Neuronal stem cell (in vitro differentiated cells): ENCODE data around the gene CACNA1I.

Experiments
- DNase-seq: peaks from one replicate; pipeline ENCODE4 v3.0.0-alpha.2; 2013; ENCODE audit warnings: low spot score
- H2AFZ ChIP-seq: one replicate; pipeline ENCODE4 v1.6.1; 2013; ENCODE audit warnings: mild to moderate bottlenecking, low read length, inconsistent platforms
- H2AK5ac ChIP-seq: 2 replicates; pipeline ENCODE4 v1.6.1; 2013; ENCODE audit warnings: low read depth, mild to moderate bottlenecking, inconsistent platforms, low read length, moderate library complexity, mixed read lengths
- H2BK120ac ChIP-seq: 2 replicates; pipeline ENCODE4 v1.6.1; 2013; ENCODE audit warnings: low read depth, mild to moderate bottlenecking, inconsistent platforms, low read length, moderate library complexity, mixed read lengths
- H2BK12ac ChIP-seq: one replicate; pipeline ENCODE4 v1.6.1; 2013; ENCODE audit warnings: low read length, inconsistent platforms
- H2BK15ac ChIP-seq: 2 replicates; pipeline ENCODE4 v1.6.1; 2013; ENCODE audit warnings: mild to moderate bottlenecking, low read length, inconsistent platforms, mixed read lengths
- H2BK5ac ChIP-seq: one replicate; pipeline ENCODE4 v1.6.1; 2013; ENCODE audit warnings: inconsistent platforms, mild to moderate bottlenecking, low read length, moderate library complexity
- H3K14ac ChIP-seq: one replicate; pipeline ENCODE4 v1.6.1; 2013; ENCODE audit warnings: low read length, inconsistent platforms
- H3K18ac ChIP-seq: 2 replicates; pipeline ENCODE4 v1.6.1; 2013; ENCODE audit warnings: low read length, inconsistent platforms
- H3K23ac ChIP-seq: 2 replicates; pipeline ENCODE4 v1.6.1; 2013; ENCODE audit warnings: low read depth, mild to moderate bottlenecking, mixed read lengths, low read length, inconsistent platforms; ENCODE audit not compliant: poor library complexity
- H3K27ac ChIP-seq: replicated peaks from 3 replicates; pipeline ENCODE4 v1.5.1; 2013; ENCODE audit warnings: low read length, inconsistent platforms
- H3K27me3 ChIP-seq, 3 experiments: 2 replicates each; pipeline ENCODE4 v1.6.1; 2013; ENCODE audit warnings: low read length in 3 of 3, mild to moderate bottlenecking in 2 of 3, inconsistent platforms in 1 of 3, low read depth in 1 of 3, mixed read lengths in 1 of 3, moderate library complexity in 1 of 3; ENCODE audit not compliant: control insufficient read depth in 3 of 3, insufficient read depth in 3 of 3
- H3K36me3 ChIP-seq, 2 donors: replicated peaks in 1 of 2; 2 replicates each; pipeline ENCODE4 v1.6.1; 2013; ENCODE audit warnings: low read length in 2 of 2; ENCODE audit not compliant: control insufficient read depth in 2 of 2, insufficient read depth in 2 of 2
- H3K4ac ChIP-seq: 2 replicates; pipeline ENCODE4 v1.6.1; 2013; ENCODE audit warnings: inconsistent platforms, mild to moderate bottlenecking, low read length, moderate library complexity
- H3K4me1 ChIP-seq, 2 donors: 1 replicate in 1 of 2; 2 replicates in 1 of 2; pipeline ENCODE4 v1.6.1; 2013; ENCODE audit warnings: low read length in 2 of 2, low read depth in 1 of 2; ENCODE audit not compliant: control insufficient read depth in 2 of 2, insufficient read depth in 1 of 2
- H3K4me2 ChIP-seq: one replicate; pipeline ENCODE4 v1.6.1; 2013; ENCODE audit warnings: mild to moderate bottlenecking, low read length, inconsistent platforms; ENCODE audit not compliant: insufficient read depth, poor library complexity, severe bottlenecking
- H3K4me3 ChIP-seq, 2 donors: 2 replicates each; pipeline ENCODE4 v1.5.1; 2013; ENCODE audit warnings: low read length in 2 of 2, mild to moderate bottlenecking in 2 of 2, inconsistent platforms in 1 of 2, moderate library complexity in 1 of 2
- H3K79me1 ChIP-seq: one replicate; pipeline ENCODE4 v1.6.1; 2013; ENCODE audit warnings: low read depth, mild to moderate bottlenecking, inconsistent platforms, low read length, moderate library complexity
- H3K9ac ChIP-seq: one replicate; pipeline ENCODE4 v1.6.1; 2013; ENCODE audit warnings: mild to moderate bottlenecking, low read depth, low read length, inconsistent platforms; ENCODE audit not compliant: poor library complexity
- H3K9me3 ChIP-seq, 2 donors: replicated peaks in 1 of 2; 2 replicates each; pipeline versions ENCODE3 to v1.6.1; 2013; ENCODE audit warnings: low read length in 2 of 2, mild to moderate bottlenecking in 2 of 2, inconsistent platforms in 1 of 2, low read depth in 1 of 2, mixed read lengths in 1 of 2, moderate library complexity in 1 of 2; ENCODE audit not compliant: control insufficient read depth in 2 of 2, insufficient read depth in 1 of 2
- H4K8ac ChIP-seq: one replicate; pipeline ENCODE4 v1.6.1; 2013; ENCODE audit warnings: low read depth, mild to moderate bottlenecking, inconsistent platforms, low read length, moderate library complexity
- H4K91ac ChIP-seq: one replicate; pipeline ENCODE4 v1.6.1; 2013; ENCODE audit warnings: low read length, low read depth, mild to moderate bottlenecking, inconsistent platforms; ENCODE audit not compliant: poor library complexity
- WGBS, 2 donors: extraction: QIAGEN DNeasy Blood & Tissue Kit; methylation state at CpG; one replicate each; pipeline ENCODE4 v1.1.7; 2013; ENCODE audit warnings: missing lambda C conversion rate in 2 of 2, mixed read lengths in 1 of 2; ENCODE audit not compliant: insufficient read length in 2 of 2, insufficient replicate concordance in 1 of 2; ENCODE audit errors: extremely low coverage in 2 of 2; 5-methylcytosine and 5-hydroxymethylcytosine counted together

Gene CACNA1I

GRCh38 chr22:39713799-39714290 is 143.3 kb downstream of the CACNA1I start:
- Histone ChIP-seq H3K79me1 (no peaks in the 10 kb centered on the region), H4K91ac (no peak overlapping the region), H2BK12ac (no peak overlapping the region), H2BK15ac (peak overlapping the region; percentile 82), H2BK120ac (no peak overlapping the region), H3K23ac (no peak overlapping the region), H3K27me3 (peaks cover 0 to 12% (median 0%) of the 10 kb centered on the region in 3 experiments), H3K9me3 (no peaks in the 10 kb centered on the region), H3K4me1 (peaks cover 3 to 24% of the 10 kb centered on the region in 2 donors), H3K4me3 (no peak overlapping the region), H3K14ac (no peak overlapping the region), H2AFZ (no peak overlapping the region), H3K36me3 (no peaks in the 10 kb centered on the region), H3K9ac (peak overlapping the region; percentile 7), H4K8ac (no peak overlapping the region), H3K27ac (no peak overlapping the region), H3K4me2 (no peak overlapping the region), H3K18ac (peak overlapping the region; percentile 55), H2AK5ac (peak overlapping the region; percentile 53), H2BK5ac (no peak overlapping the region), H3K4ac (no peak overlapping the region)
- WGBS, 2 donors: no CpG with 5 or more reads among the region's 10 CpGs
- no peak for DNase-seq

GRCh38 chr22:39714321-39714720 is 143.8 kb downstream of the CACNA1I start:
- Histone ChIP-seq H3K23ac (peak overlapping the region; percentile 4), H3K4me2 (no peak overlapping the region), H3K4me3 (no peak overlapping the region), H3K36me3 (no peaks in the 10 kb centered on the region), H3K9ac (peak overlapping the region; percentile 7), H3K14ac (no peak overlapping the region), H2AFZ (no peak overlapping the region), H2BK120ac (no peak overlapping the region), H3K18ac (peak overlapping the region; percentile 41), H2AK5ac (peak overlapping the region; percentile 53), H3K27me3 (peaks cover 0 to 10% (median 0%) of the 10 kb centered on the region in 3 experiments), H2BK12ac (no peak overlapping the region), H4K91ac (no peak overlapping the region), H2BK15ac (no peak overlapping the region), H3K27ac (no peak overlapping the region), H2BK5ac (no peak overlapping the region), H3K79me1 (no peaks in the 10 kb centered on the region), H3K4ac (no peak overlapping the region), H3K9me3 (no peaks in the 10 kb centered on the region), H3K4me1 (peaks cover 3 to 24% of the 10 kb centered on the region in 2 donors), H4K8ac (no peak overlapping the region)
- no CpG with 5 or more reads among the region's 8 CpGs for WGBS, 2 donors
- no peak for DNase-seq

- WGBS, 2 donors: no CpG with 5 or more reads among the region's 25 CpGs
- no peak overlapping the region for H3K9ac ChIP-seq
- H3K79me1 ChIP-seq: no peaks in the 10 kb centered on the region
- H4K91ac ChIP-seq: no peak overlapping the region
- H2BK12ac ChIP-seq: no peak overlapping the region
- peak overlapping the region; percentile 50 for H3K14ac ChIP-seq
- no peak overlapping the region for H3K4ac ChIP-seq
- H2AFZ ChIP-seq: no peak overlapping the region
- H3K9me3 ChIP-seq: no peaks in the 10 kb centered on the region
- H2BK15ac ChIP-seq: no peak overlapping the region
- H4K8ac ChIP-seq: no peak overlapping the region
- no peak overlapping the region for H3K4me3 ChIP-seq
- no peak overlapping the region for H3K4me2 ChIP-seq
- peaks cover 0 to 6% (median 0%) of the 10 kb centered on the region in 3 experiments for H3K27me3 ChIP-seq
- H3K36me3 ChIP-seq: no peaks in the 10 kb centered on the region
- H3K4me1 ChIP-seq: peaks cover 3 to 31% of the 10 kb centered on the region in 2 donors
- H2BK5ac ChIP-seq: peak overlapping the region; percentile 58
- no peak overlapping the region for H3K27ac ChIP-seq
- H2BK120ac ChIP-seq: no peak overlapping the region
- peak overlapping the region; percentile 25 for H3K18ac ChIP-seq
- no peak overlapping the region for H3K23ac ChIP-seq
- peak overlapping the region; percentile 81 for H2AK5ac ChIP-seq
- DNase-seq: no peak
These were observed 145.4 kb downstream of the CACNA1I start for GRCh38 chr22:39715778-39716495.

GRCh38 chr22:39716534-39716933 is 146.0 kb downstream of the CACNA1I start:
- Histone ChIP-seq H4K91ac (no peak overlapping the region), H2BK15ac (no peak overlapping the region), H2BK12ac (no peak overlapping the region), H3K23ac (no peak overlapping the region), H3K18ac (peak overlapping the region; percentile 17), H2BK5ac (peak overlapping the region; percentile 58), H2AK5ac (peak overlapping the region; percentile 81), H3K27me3 (peaks cover 0 to 8% (median 0%) of the 10 kb centered on the region in 3 experiments), H3K4me3 (no peak overlapping the region), H2AFZ (no peak overlapping the region), H3K79me1 (no peaks in the 10 kb centered on the region), H3K9me3 (no peaks in the 10 kb centered on the region), H2BK120ac (no peak overlapping the region), H3K14ac (peak overlapping the region; percentile 50), H4K8ac (no peak overlapping the region), H3K36me3 (no peaks in the 10 kb centered on the region), H3K4me1 (peaks cover 6 to 36% of the 10 kb centered on the region in 2 donors), H3K9ac (no peak overlapping the region), H3K4ac (no peak overlapping the region), H3K4me2 (no peak overlapping the region), H3K27ac (no peak overlapping the region)
- DNase-seq: no peak
- WGBS, 2 donors: no CpG with 5 or more reads among the region's 10 CpGs
